IMR-90 (cell line): Measurements from ENCODE around the gene NPBWR2. TPM values are rescaled to one million over a fixed set of nuclear protein-coding genes. Genes with fewer than 3 reads are reported as not detected.

ENCODE experiments used
- ATAC-seq: fragments of 200-7000 bp; cut with Tn5 transposase; 2 replicates; pipeline ENCODE4 v1.9.1; 2020; ENCODE audit warnings: low read depth, mild to moderate bottlenecking, moderate library complexity
- BruUV-seq: library from RNA; stranded (reverse); fragments of 400-500 nt; replicated peaks from 2 replicates; lab custom pipeline; 2021; lab: Mats Ljungman, UMichigan
- CTCF ChIA-PET: fragments of 300-600 bp; formaldehyde crosslinking; extraction: SDS; loops from one replicate; lab custom pipeline; 2021; ENCODE audit warnings: antibody characterized with exemption; lab: Yijun Ruan, JAX
- POLR2A ChIA-PET: fragments of 300-600 bp; sonication (Branson Sonifier 250); formaldehyde crosslinking; loops from one replicate; lab custom pipeline; 2022; ENCODE audit warnings: antibody characterized with exemption; ENCODE audit not compliant: unreplicated experiment; lab: Charles Lee
- DNase-seq: peaks from one replicate; pipeline ENCODE4 v3.0.0; 2013
- H2AFZ ChIP-seq: replicated peaks from 2 replicates; pipeline ENCODE3; 2013; ENCODE audit warnings: low read length, mild to moderate bottlenecking; ENCODE audit not compliant: poor library complexity
- H2AK5ac ChIP-seq: 2 replicates; pipeline ENCODE4 v1.6.1; 2013; ENCODE audit warnings: low read depth, low read length, inconsistent platforms
- H2AK9ac ChIP-seq: replicated peaks from 2 replicates; pipeline ENCODE3; 2013; ENCODE audit warnings: mild to moderate bottlenecking, low read depth, low read length, moderate library complexity; ENCODE audit not compliant: poor library complexity
- H2BK120ac ChIP-seq: 2 replicates; pipeline ENCODE4 v1.6.1; 2013; ENCODE audit warnings: low read depth, low read length, inconsistent platforms
- H2BK15ac ChIP-seq: 3 replicates; pipeline ENCODE4 v1.6.1; 2013; ENCODE audit warnings: low read depth, low read length, inconsistent platforms
- H2BK20ac ChIP-seq: 2 replicates; pipeline ENCODE4 v1.6.1; 2013; ENCODE audit warnings: low read depth, mild to moderate bottlenecking, inconsistent platforms, low read length, moderate library complexity
- H2BK5ac ChIP-seq: 2 replicates; pipeline ENCODE4 v1.6.1; 2013; ENCODE audit warnings: mild to moderate bottlenecking, low read depth, low read length, inconsistent platforms; ENCODE audit not compliant: poor library complexity, severe bottlenecking
- H3K14ac ChIP-seq: replicated peaks from 2 replicates; pipeline ENCODE4 v1.6.1; 2013; ENCODE audit warnings: low read depth, low read length, inconsistent platforms
- H3K18ac ChIP-seq: 2 replicates; pipeline ENCODE4 v1.6.1; 2013; ENCODE audit warnings: low read depth, low read length, control low read depth
- H3K23ac ChIP-seq: 2 replicates; pipeline ENCODE4 v1.6.1; 2013; ENCODE audit warnings: low read depth, low read length, inconsistent platforms
- H3K27ac ChIP-seq: 2 replicates; pipeline ENCODE4 v1.5.1; 2013; ENCODE audit warnings: mild to moderate bottlenecking, control low read depth, low read length; ENCODE audit not compliant: insufficient read depth
- H3K27me3 ChIP-seq: 2 replicates; pipeline ENCODE4 v1.6.1; 2013; ENCODE audit warnings: low read length; ENCODE audit not compliant: control insufficient read depth, insufficient read depth
- H3K36me3 ChIP-seq: 2 replicates; pipeline ENCODE4 v1.6.1; 2013; ENCODE audit warnings: low read length, mixed read lengths; ENCODE audit not compliant: control insufficient read depth, insufficient read depth
- H3K4ac ChIP-seq: 2 replicates; pipeline ENCODE4 v1.6.1; 2013; ENCODE audit warnings: low read depth, low read length, inconsistent platforms
- H3K4me1 ChIP-seq: 2 replicates; pipeline ENCODE4 v1.6.1; 2013; ENCODE audit warnings: low read length, mixed read lengths; ENCODE audit not compliant: control insufficient read depth, insufficient read depth
- H3K4me2 ChIP-seq: 2 replicates; pipeline ENCODE4 v1.6.1; 2013; ENCODE audit warnings: low read depth, mild to moderate bottlenecking, control low read depth, low read length, moderate library complexity
- H3K4me3 ChIP-seq: 2 replicates; pipeline ENCODE4 v1.5.1; 2013; ENCODE audit warnings: low read depth, mild to moderate bottlenecking, control low read depth, low read length, moderate library complexity; ENCODE audit not compliant: insufficient read depth
- H3K56ac ChIP-seq: 2 replicates; pipeline ENCODE4 v1.6.1; 2013; ENCODE audit warnings: low read length, inconsistent platforms; ENCODE audit not compliant: insufficient read depth; ENCODE audit errors: extremely low read depth
- H3K79me1 ChIP-seq, 2 experiments: 2 replicates each; pipeline ENCODE4 v1.6.1; 2013; ENCODE audit warnings: low read length in 2 of 2, inconsistent platforms in 1 of 2, low read depth in 1 of 2
- H3K9ac ChIP-seq: 2 replicates; pipeline ENCODE4 v1.6.1; 2013; ENCODE audit warnings: low read depth, low read length, control low read depth
- H3K9me1 ChIP-seq: 2 replicates; pipeline ENCODE4 v1.6.1; 2013; ENCODE audit warnings: low read length, inconsistent platforms; ENCODE audit not compliant: insufficient read depth
- H3K9me3 ChIP-seq: 2 replicates; pipeline ENCODE4 v1.6.1; 2013; ENCODE audit warnings: low read length; ENCODE audit not compliant: control insufficient read depth, insufficient read depth
- H4K20me1 ChIP-seq: 2 replicates; pipeline ENCODE4 v1.6.1; 2013; ENCODE audit warnings: low read length, inconsistent platforms; ENCODE audit not compliant: insufficient read depth
- H4K5ac ChIP-seq: 2 replicates; pipeline ENCODE4 v1.6.1; 2013; ENCODE audit warnings: mild to moderate bottlenecking, low read depth, low read length, control low read depth
- H4K8ac ChIP-seq, 2 experiments: 2 replicates each; pipeline ENCODE4 v1.6.1; 2013; ENCODE audit warnings: low read depth in 2 of 2, low read length in 2 of 2, control low read depth in 1 of 2, inconsistent platforms in 1 of 2
- H4K91ac ChIP-seq: 2 replicates; pipeline ENCODE4 v1.6.1; 2013; ENCODE audit warnings: low read depth, low read length, inconsistent platforms; ENCODE audit not compliant: insufficient read depth
- CEBPB ChIP-seq: IDR thresholded peaks from 2 replicates; pipeline ENCODE4 v1.6.1; 2012; ENCODE audit warnings: low read depth, low read length, improper control_type of control experiment
- CHD1 ChIP-seq: IDR thresholded peaks from 2 replicates; pipeline ENCODE4 v1.6.1; 2012; ENCODE audit warnings: low read depth, low read length, improper control_type of control experiment
- RFX5 ChIP-seq: IDR thresholded peaks from 2 replicates; pipeline ENCODE4 v1.8.0; 2012; ENCODE audit warnings: low read depth, mild to moderate bottlenecking, low read length, moderate library complexity
- USF2 ChIP-seq: fragments of 150-350 bp; IDR thresholded peaks from 2 replicates; pipeline ENCODE4 v1.6.1; 2017; ENCODE audit warnings: mild to moderate bottlenecking, antibody characterized with exemption, low read length, low read depth
- WGBS, 2 experiments: methylation state at CpG; one replicate each; pipeline versions ENCODE4 v1.1.5 to v1.1.7; 2013; ENCODE audit warnings: missing lambda C conversion rate in 2 of 2; ENCODE audit not compliant: insufficient read length in 1 of 2; ENCODE audit errors: extremely low coverage in 2 of 2; 5-methylcytosine and 5-hydroxymethylcytosine counted together
- dilution Hi-C: fragments of 300-500 bp; cut with HindIII; formaldehyde crosslinking; loops from one replicate; pipeline ENCODE4 v1.14.3; 2018; ENCODE audit warnings: low sequenced_read_pairs; ENCODE audit not compliant: unreplicated experiment
- in situ Hi-C: fragments of 300-500 bp; cut with MboI; formaldehyde crosslinking; loops from 3 replicates; pipeline ENCODE4 v1.14.3; 2019; ENCODE audit warnings: low sequenced_read_pairs, inconsistent platforms, mixed read lengths
- intact Hi-C: fragments of 100-400 bp; cut with micrococcal nuclease; formaldehyde crosslinking; loops from 2 replicates; pipeline ENCODE4 v1.10.0; 2022
- polyA plus RNA-seq, 3 experiments: library from polyadenylated mRNA; depleted of rRNA; stranded (reverse); fragments of >200 nt; gene quantifications; 2 replicates each; pipeline ENCODE4 v1.2.3, GENCODE V29; 2012; ENCODE audit warnings: low replicate concordance in 1 of 3
- total RNA-seq: library from RNA; depleted of rRNA; stranded (reverse); fragments of >200 nt; gene quantifications from 2 replicates; pipeline ENCODE4 v1.2.3, GENCODE V29; 2012

NPBWR2 gene
- total and polyA plus RNA-seq, 2 of the 4 experiments (the other 2 are of a cell fraction), result not detected

GRCh38 chr20:64119681-64120341 is 12.4 kb upstream of the NPBWR2 start:
- Histone ChIP-seq H3K23ac (no peak overlapping the region), H2BK120ac (no peak overlapping the region), H3K79me1 (no peaks in the 10 kb centered on the region), H3K9ac (no peak overlapping the region), H4K20me1 (no peaks in the 10 kb centered on the region), H3K27ac (no peak overlapping the region), H2BK5ac (no peak overlapping the region), H3K4me1 (no peaks in the 10 kb centered on the region), H3K9me1 (no peaks in the 10 kb centered on the region), H3K4ac (no peak overlapping the region), H3K36me3 (no peaks in the 10 kb centered on the region), H3K56ac (no peak overlapping the region), H2AFZ (peak overlapping the region; percentile 94), H2BK20ac (no peak overlapping the region), H2BK15ac (no peak overlapping the region), H4K91ac (no peak overlapping the region), H3K4me2 (no peak overlapping the region), H2AK5ac (no peak overlapping the region), H3K4me3 (no peak overlapping the region), H3K14ac (no peak overlapping the region), H2AK9ac (peak overlapping the region; percentile 74), H3K9me3 (no peaks in the 10 kb centered on the region), H3K18ac (no peak overlapping the region), H3K27me3 (peaks cover 30% of the 10 kb centered on the region), H4K8ac (peak overlapping the region in 1 of 2 experiments; percentile 30; a peak in 1 of 4 replicates), H4K5ac (no peak overlapping the region)
- dilution Hi-C loops, result no loop called here
- DNase-seq (no peak), ATAC-seq (no peak; the same call in 1 of the 2 replicates)
- 80% methylated on average over 3 of the region's 14 CpGs; no CpG with 5 or more reads in 1 of the 2 experiments for WGBS, 2 experiments
- in situ Hi-C loops, result no loop called here
- BruUV-seq, result no TSS peak
- ChIA-PET CTCF (interaction anchor here (0.6 to 2.0 kb wide), 5 partner anchors 36 to 140 kb away, joined by 3 to 8 read pairs (median 3); no protein-coding TSS in a partner anchor), POLR2A (no interaction called here)
- intact Hi-C loops, result loop anchor here (1.0 kb wide), 4 partner anchors 37 to 582 kb away; no protein-coding TSS in a partner anchor
- TF ChIP-seq CHD1 (no peak), USF2 (no peak), CEBPB (no peak), RFX5 (no peak)
